Hematopoietic multipotent progenitor cell treated with erythropoietin and hydrocortisone succinate and interleukin-3 and kit ligand, for 6 days (in vitro differentiated cells): Measurements from ENCODE around the gene P2RY14.
"Not testable (repeated sequence)": the region's sequence is repeated elsewhere in the genome, so short reads cannot be mapped to it uniquely, and the experiment has no call there.

Experiments used
- DNase-seq: peaks from one replicate; pipeline ENCODE4 v3.0.0-alpha.2; 2015

Gene P2RY14

GRCh38 chr3:151256749-151257148, 21.6 kb downstream of the P2RY14 start:
- DNase-seq = no peak

- DNase-seq = no peak
These were observed 29.5 kb downstream of the P2RY14 start for GRCh38 chr3:151248772-151249337.

GRCh38 chr3:151242006-151242405, 36.3 kb downstream of the P2RY14 start:
- DNase-seq = not testable (repeated sequence)

GRCh38 chr3:151236736-151237135, 41.6 kb downstream of the P2RY14 start:
- no peak for DNase-seq

GRCh38 chr3:151236316-151236715, 42.0 kb downstream of the P2RY14 start:
- no peak for DNase-seq

GRCh38 chr3:151234825-151235224, 43.5 kb downstream of the P2RY14 start:
- DNase-seq = no peak

GRCh38 chr3:151232991-151233390, 45.4 kb downstream of the P2RY14 start:
- DNase-seq = no peak

- not testable (repeated sequence) for DNase-seq
These were observed 45.9 kb downstream of the P2RY14 start for GRCh38 chr3:151232403-151232802.

- peak; percentile 29 for DNase-seq
These were observed 47.7 kb downstream of the P2RY14 start for GRCh38 chr3:151230646-151231045.

- DNase-seq = no peak
These were observed 49.7 kb downstream of the P2RY14 start for GRCh38 chr3:151228666-151229040.

- DNase-seq = peak; percentile 91
These were observed 50.3 kb downstream of the P2RY14 start for GRCh38 chr3:151227807-151228665.

GRCh38 chr3:151227266-151227806, 51.0 kb downstream of the P2RY14 start:
- no peak for DNase-seq

- no peak for DNase-seq
These were observed 51.5 kb downstream of the P2RY14 start for GRCh38 chr3:151226825-151227224.

GRCh38 chr3:151226088-151226563, 52.2 kb downstream of the P2RY14 start:
- peak; percentile 44 for DNase-seq

GRCh38 chr3:151225040-151225975, 53.0 kb downstream of the P2RY14 start:
- DNase-seq = no peak

- no peak for DNase-seq
These were observed 54.0 kb downstream of the P2RY14 start for GRCh38 chr3:151224268-151224866.

GRCh38 chr3:151219056-151219455, 59.3 kb downstream of the P2RY14 start:
- DNase-seq = no peak

- DNase-seq = no peak
These were observed 60.2 kb downstream of the P2RY14 start for GRCh38 chr3:151218136-151218535.

- peak; percentile 76 for DNase-seq
These were observed 61.4 kb downstream of the P2RY14 start for GRCh38 chr3:151216641-151217607.

GRCh38 chr3:151214459-151214858, 63.9 kb downstream of the P2RY14 start:
- no peak for DNase-seq

GRCh38 chr3:151213881-151214280, 64.5 kb downstream of the P2RY14 start:
- no peak for DNase-seq
